ENCODE data around the gene KLHL20.

DNA sequence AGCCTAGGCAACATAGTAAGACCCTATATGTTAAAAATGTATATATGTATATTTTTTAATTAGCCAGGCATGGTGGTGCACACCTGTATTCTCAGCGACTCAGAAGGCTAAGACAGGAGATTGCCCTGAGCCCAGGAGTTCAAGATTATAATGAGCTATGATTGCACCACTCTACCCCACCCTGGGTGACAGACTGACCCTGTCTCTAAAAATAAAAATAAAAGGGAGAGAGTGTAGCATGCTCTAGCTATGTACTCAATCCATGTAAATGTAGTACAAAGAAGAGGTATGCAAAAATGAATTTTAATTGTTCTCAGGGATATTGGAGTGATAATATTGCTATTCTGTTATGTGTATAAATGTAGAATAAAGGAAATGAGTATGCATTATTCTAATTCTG, 56.8 kb downstream of the KLHL20 start:
- TF ChIP-seq, protein P1, sequence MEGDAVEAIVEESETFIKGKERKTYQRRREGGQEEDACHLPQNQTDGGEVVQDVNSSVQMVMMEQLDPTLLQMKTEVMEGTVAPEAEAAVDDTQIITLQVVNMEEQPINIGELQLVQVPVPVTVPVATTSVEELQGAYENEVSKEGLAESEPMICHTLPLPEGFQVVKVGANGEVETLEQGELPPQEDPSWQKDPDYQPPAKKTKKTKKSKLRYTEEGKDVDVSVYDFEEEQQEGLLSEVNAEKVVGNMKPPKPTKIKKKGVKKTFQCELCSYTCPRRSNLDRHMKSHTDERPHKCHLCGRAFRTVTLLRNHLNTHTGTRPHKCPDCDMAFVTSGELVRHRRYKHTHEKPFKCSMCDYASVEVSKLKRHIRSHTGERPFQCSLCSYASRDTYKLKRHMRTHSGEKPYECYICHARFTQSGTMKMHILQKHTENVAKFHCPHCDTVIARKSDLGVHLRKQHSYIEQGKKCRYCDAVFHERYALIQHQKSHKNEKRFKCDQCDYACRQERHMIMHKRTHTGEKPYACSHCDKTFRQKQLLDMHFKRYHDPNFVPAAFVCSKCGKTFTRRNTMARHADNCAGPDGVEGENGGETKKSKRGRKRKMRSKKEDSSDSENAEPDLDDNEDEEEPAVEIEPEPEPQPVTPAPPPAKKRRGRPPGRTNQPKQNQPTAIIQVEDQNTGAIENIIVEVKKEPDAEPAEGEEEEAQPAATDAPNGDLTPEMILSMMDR (IDR thresholded peaks at IDR 0.05) = no peak
- TF ChIP-seq EP300 (IDR thresholded peaks at IDR 0.05) (no peak), RAD21 (conservative IDR thresholded peaks at IDR 0.05 in 1 of 2, IDR thresholded peaks at IDR 0.05 in 1 of 2) (no peak), CEBPB (IDR thresholded peaks at IDR 0.05) (no peak), ZC3H11A (IDR thresholded peaks at IDR 0.05) (no peak)

Data from A549 (cell line).